Vein endothelial cell (primary cell): Measurements from ENCODE around the gene CPXM1. TPM values are rescaled to one million over a fixed set of nuclear protein-coding genes. Genes with fewer than 3 reads are reported as not detected.

ENCODE experiments used
- total RNA-seq: library from RNA; depleted of rRNA; stranded (reverse); fragments of >200 nt; gene quantifications from 2 replicates; pipeline ENCODE4 v1.2.3, GENCODE V29; 2012

The CPXM1 gene
- 0.19 and 0.33 TPM in 2 replicates for total RNA-seq

GRCh38 chr20:2800521-2801285 lies at the start of gene CPXM1:
Gene CPXM1, minus strand, starts transcription at chr20:2800627. Its CDS starts 55 bp downstream, at chr20:2800572.

GRCh38 chr20:2840138-2840966 lies 39.9 kb upstream of the CPXM1 start, which contains the start of the genes PCED1A and VPS16:
Gene PCED1A, minus strand, starts transcription at chr20:2840655. Its CDS starts 743 bp downstream, at chr20:2839912.
Gene VPS16, plus strand, starts transcription at chr20:2840745. Its CDS starts 30 bp downstream, at chr20:2840775.

GRCh38 chr20:2816030-2816582 lies 15.7 kb upstream of the CPXM1 start, which contains the start of gene TMEM239:
Gene TMEM239, plus strand, starts transcription at chr20:2816364. Its CDS starts 191 bp downstream, at chr20:2816555.

GRCh38 chr20:2814587-2815051 lies 14.2 kb upstream of the CPXM1 start, which contains the start of gene C20orf141:
Gene C20orf141, plus strand, starts transcription at chr20:2814987. Its CDS starts 198 bp downstream, at chr20:2815185.

Other genes starting within 250 kb of the CPXM1 start
- 151 and 166 TPM in 2 replicates for gene NOP56, start 148.0 kb downstream of the CPXM1 start, total RNA-seq
- 93.9 and 94.4 TPM in 2 replicates for gene IDH3B, start 136.4 kb downstream of the CPXM1 start, total RNA-seq
- gene EBF4, start 107.8 kb downstream of the CPXM1 start, total RNA-seq: 0.19 and 0.98 TPM in 2 replicates
- gene C20orf141, start 14.4 kb upstream of the CPXM1 start, total RNA-seq: not detected in 2 replicates
- gene TMEM239, start 15.7 kb upstream of the CPXM1 start, total RNA-seq: not detected in 2 replicates
- gene PCED1A, start 40.0 kb upstream of the CPXM1 start, total RNA-seq: 16.6 and 19.6 TPM in 2 replicates
- 34.6 and 37.6 TPM in 2 replicates for gene VPS16, start 40.1 kb upstream of the CPXM1 start, total RNA-seq
- gene PTPRA, start 72.9 kb upstream of the CPXM1 start, total RNA-seq: 52.8 and 53.9 TPM in 2 replicates
- 0.57 TPM in 1 of 2 replicates, not detected in the other for gene GNRH2, start 243.0 kb upstream of the CPXM1 start, total RNA-seq
- 29.3 and 30.7 TPM in 2 replicates for gene MRPS26, start 245.4 kb upstream of the CPXM1 start, total RNA-seq